Measurements from ENCODE around the gene MACROD2. TPM values are rescaled to one million over a fixed set of nuclear protein-coding genes. Genes with fewer than 3 reads are reported as not detected.

The MACROD2 gene
- total and polyA plus RNA-seq, 11 donors: 0.54 to 5.4 (median 2.4) TPM

DNA sequence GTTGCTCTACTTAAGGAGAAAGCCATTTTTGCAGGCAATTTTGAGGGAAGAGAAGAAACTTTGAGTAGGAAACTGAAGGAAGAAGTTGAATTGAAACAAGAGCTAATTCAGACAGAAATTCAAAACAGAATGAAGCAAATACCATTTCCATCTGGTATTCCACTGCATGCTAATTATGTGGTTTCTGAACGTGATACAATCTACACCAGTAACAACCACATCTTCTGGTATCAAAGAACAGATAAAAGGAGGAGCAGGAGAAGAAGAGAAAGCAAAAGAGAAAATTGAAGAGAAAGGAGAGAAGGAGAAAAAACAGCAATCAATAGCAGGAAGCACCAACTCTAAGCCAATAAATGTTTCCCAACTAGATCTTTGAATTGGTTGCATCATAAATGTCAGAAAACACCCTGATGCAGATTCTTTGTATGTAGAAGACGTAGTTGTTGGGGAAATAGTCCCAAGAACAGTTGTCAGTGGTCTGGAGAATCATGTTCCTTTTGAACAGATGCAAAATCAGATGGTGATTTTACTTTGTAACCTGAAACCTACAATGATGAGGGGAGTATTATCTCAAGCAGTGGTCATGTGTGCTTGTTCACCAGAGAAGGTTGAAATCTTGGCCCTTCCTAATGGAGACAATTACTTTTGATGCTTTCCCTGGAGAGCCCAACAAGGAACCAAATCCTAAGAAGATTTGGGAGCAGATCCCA, 132.4 kb downstream of the MACROD2 start:
- no peak for DNase-seq
- no peaks in the 10 kb centered on the region for H3K36me3 ChIP-seq
- TF ChIP-seq POLR2A (IDR thresholded peaks at IDR 0.05): no peak
- TF ChIP-seq, protein P1, sequence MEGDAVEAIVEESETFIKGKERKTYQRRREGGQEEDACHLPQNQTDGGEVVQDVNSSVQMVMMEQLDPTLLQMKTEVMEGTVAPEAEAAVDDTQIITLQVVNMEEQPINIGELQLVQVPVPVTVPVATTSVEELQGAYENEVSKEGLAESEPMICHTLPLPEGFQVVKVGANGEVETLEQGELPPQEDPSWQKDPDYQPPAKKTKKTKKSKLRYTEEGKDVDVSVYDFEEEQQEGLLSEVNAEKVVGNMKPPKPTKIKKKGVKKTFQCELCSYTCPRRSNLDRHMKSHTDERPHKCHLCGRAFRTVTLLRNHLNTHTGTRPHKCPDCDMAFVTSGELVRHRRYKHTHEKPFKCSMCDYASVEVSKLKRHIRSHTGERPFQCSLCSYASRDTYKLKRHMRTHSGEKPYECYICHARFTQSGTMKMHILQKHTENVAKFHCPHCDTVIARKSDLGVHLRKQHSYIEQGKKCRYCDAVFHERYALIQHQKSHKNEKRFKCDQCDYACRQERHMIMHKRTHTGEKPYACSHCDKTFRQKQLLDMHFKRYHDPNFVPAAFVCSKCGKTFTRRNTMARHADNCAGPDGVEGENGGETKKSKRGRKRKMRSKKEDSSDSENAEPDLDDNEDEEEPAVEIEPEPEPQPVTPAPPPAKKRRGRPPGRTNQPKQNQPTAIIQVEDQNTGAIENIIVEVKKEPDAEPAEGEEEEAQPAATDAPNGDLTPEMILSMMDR (IDR thresholded peaks at IDR 0.05): no peak
- H3K27ac ChIP-seq: no peak overlapping the region
- peaks cover 0 to 7% (median 0%) of the 10 kb centered on the region in 12 donors for H3K9me3 ChIP-seq
- intact Hi-C loops (cut with DNase I): no loop called here
- WGBS, 4 donors: 60 to 64% (median 63%) methylated on average over 2 of the region's 2 CpGs
- ATAC-seq: no peak
- no peaks in the 10 kb centered on the region for H3K27me3 ChIP-seq
- H3K4me1 ChIP-seq: no peaks in the 10 kb centered on the region
- no peak overlapping the region for H3K4me3 ChIP-seq

DNA sequence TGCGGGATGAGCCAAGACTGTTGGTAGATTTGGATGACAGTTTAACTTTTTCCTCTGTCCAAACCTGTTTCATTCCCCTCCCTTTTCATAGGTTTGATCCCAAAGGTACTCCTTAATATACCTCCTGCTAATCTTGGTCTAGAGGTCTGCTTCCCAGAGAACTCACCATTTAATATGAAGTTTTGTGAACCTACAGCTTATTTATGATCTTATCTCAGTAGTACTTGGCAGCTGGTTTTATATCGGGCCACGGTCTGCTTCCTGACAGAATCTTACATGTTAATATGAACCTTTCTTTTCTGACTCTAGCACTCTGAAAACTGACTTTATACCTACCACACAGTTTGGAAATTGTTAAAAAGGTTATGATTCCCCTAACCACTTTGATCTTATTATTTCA, 138.7 kb downstream of the MACROD2 start:
- intact Hi-C loops (cut with DNase I): loop anchor here in 1 of 10 donors (10.0 kb wide), 1 partner anchor 861 kb away; no protein-coding TSS in a partner anchor
- Histone ChIP-seq H3K27ac (no peak overlapping the region), H3K9me3 (peaks cover 0 to 10% (median 0%) of the 10 kb centered on the region in 12 donors), H3K4me1 (no peaks in the 10 kb centered on the region), H3K4me3 (no peak overlapping the region), H3K36me3 (no peaks in the 10 kb centered on the region), H3K27me3 (no peaks in the 10 kb centered on the region)
- 83 to 92% (median 86%) methylated on average over 3 of the region's 3 CpGs for WGBS, 4 donors
- ATAC-seq (no peak), DNase-seq (no peak)
- no peak for TF ChIP-seq POLR2A (IDR thresholded peaks at IDR 0.05)
- TF ChIP-seq, protein P1 (IDR thresholded peaks at IDR 0.05): no peak

DNA sequence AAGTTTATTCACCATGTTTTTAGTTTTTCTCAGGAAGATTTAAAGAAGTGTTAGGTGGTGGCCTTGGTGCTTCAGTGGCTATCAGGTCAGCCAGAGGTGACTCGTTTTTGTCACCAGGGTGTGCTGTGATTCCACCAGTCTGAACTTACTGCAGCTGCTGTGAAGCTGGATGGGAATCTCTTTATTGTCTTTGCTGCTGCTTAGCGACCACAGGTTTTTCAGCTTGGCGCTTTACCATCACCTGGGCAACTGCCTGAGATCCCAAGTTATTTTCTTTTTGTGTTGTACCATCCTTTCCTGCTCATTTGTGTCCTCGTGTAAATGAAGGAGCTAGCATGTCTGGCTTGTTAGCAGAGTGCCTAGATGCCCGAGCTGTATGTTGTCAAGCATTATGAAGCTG, 146.9 kb downstream of the MACROD2 start:
- WGBS, 4 donors: 16 to 20% (median 18%) methylated on average over 5 of the region's 5 CpGs
- Histone ChIP-seq H3K27me3 (no peaks in the 10 kb centered on the region), H3K36me3 (no peaks in the 10 kb centered on the region), H3K4me3 (no peak overlapping the region), H3K4me1 (no peaks in the 10 kb centered on the region), H3K27ac (no peak overlapping the region), H3K9me3 (no peaks in the 10 kb centered on the region)
- peak in 3 of 4 donors; percentile 88 for ATAC-seq
- TF ChIP-seq, protein P1 (IDR thresholded peaks at IDR 0.05): peak; percentile 16 to 62 (median 44)
- TF ChIP-seq POLR2A (IDR thresholded peaks at IDR 0.05): no peak
- intact Hi-C loops (cut with DNase I): loop anchor here in 1 of 10 donors (5.0 kb wide), 1 partner anchor 50 kb away; no protein-coding TSS in a partner anchor
- DNase-seq: peak in 2 of 5 donors; percentile 25 to 28

DNA sequence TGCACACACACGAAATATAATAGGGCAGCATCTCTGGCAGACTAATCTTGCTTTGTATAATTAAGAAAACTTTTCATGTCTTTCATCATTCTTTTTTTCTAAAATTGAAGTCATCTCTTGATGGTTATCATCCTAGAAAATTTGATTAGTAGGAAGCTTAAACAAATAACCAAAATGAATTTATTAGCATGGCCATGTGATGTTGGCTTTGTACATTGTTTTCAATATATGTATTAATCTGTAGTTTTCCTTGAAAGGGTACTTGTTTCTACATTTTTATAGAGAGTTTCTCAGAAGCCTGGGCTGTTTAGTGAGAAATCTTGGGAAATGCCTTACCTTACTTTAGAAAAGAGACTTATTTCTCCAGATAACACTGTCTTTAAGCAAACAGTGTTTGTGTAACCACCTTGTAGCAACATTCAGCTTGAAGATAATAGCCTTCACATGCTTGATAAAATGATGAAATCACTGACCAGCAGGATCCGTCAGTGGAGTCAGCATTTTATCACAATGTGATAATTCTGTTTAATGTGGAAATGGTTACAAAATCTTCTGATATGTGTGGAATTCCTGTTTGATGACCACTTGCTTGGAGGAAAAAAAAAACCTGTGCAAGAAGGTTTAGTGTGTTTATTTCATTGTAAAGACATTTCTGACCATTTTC, 147.8 kb downstream of the MACROD2 start:
- H3K4me1 ChIP-seq: no peaks in the 10 kb centered on the region
- 36 to 51% (median 42%) methylated on average over 2 of the region's 2 CpGs for WGBS, 4 donors
- no peak for ATAC-seq
- no peak for DNase-seq
- no peaks in the 10 kb centered on the region for H3K27me3 ChIP-seq
- TF ChIP-seq, protein P1 (IDR thresholded peaks at IDR 0.05): no peak
- no peaks in the 10 kb centered on the region for H3K36me3 ChIP-seq
- no peak overlapping the region for H3K27ac ChIP-seq
- no peaks in the 10 kb centered on the region for H3K9me3 ChIP-seq
- H3K4me3 ChIP-seq: no peak overlapping the region
- intact Hi-C loops (cut with DNase I): loop anchor here in 1 of 10 donors (5.0 kb wide), 1 partner anchor 49 kb away; no protein-coding TSS in a partner anchor
